ENCODE measurements around the gene ODAD4.

The ODAD4 gene

GRCh38 chr17:41976142-41976768 is 45.8 kb downstream of the ODAD4 start:
- Histone ChIP-seq H2AFZ (no peak overlapping the region), H3K36me3 (ENCODE audit: control insufficient read depth, insufficient read depth, low read length) (no peaks in the 10 kb centered on the region), H3K27me3 (ENCODE audit: control insufficient read depth, insufficient read depth, low read length) (no peaks in the 10 kb centered on the region), H3K79me2 (no peaks in the 10 kb centered on the region), H3K4me2 (ENCODE audit: low read length) (no peak overlapping the region), H3K27ac (no peak overlapping the region), H3K4me3 (ENCODE audit: low read depth, low read length) (no peak overlapping the region), H3K9me3 (ENCODE audit: control insufficient read depth, low read length) (no peaks in the 10 kb centered on the region), H3K9ac (no peak overlapping the region), H3K4me1 (no peaks in the 10 kb centered on the region)
- no peak for TF ChIP-seq CTCF (IDR thresholded peaks at IDR 0.05)

- Histone ChIP-seq H3K4me1 (no peaks in the 10 kb centered on the region), H3K4me2 (ENCODE audit: low read length) (no peak overlapping the region), H2AFZ (no peak overlapping the region), H3K4me3 (ENCODE audit: low read depth, low read length) (no peak overlapping the region), H3K9ac (no peak overlapping the region), H3K36me3 (ENCODE audit: control insufficient read depth, insufficient read depth, low read length) (no peaks in the 10 kb centered on the region), H3K27ac (no peak overlapping the region), H3K9me3 (ENCODE audit: control insufficient read depth, low read length) (no peaks in the 10 kb centered on the region), H3K27me3 (ENCODE audit: control insufficient read depth, insufficient read depth, low read length) (no peaks in the 10 kb centered on the region), H3K79me2 (no peaks in the 10 kb centered on the region)
- TF ChIP-seq CTCF (IDR thresholded peaks at IDR 0.05), result no peak
Measured at GRCh38 chr17:41977991-41978390, 47.6 kb downstream of the ODAD4 start.

GRCh38 chr17:41982026-41982760 is 51.8 kb downstream of the ODAD4 start:
- Histone ChIP-seq H3K9me3 (ENCODE audit: control insufficient read depth, low read length) (no peaks in the 10 kb centered on the region), H3K79me2 (peaks cover 4% of the 10 kb centered on the region), H3K4me3 (ENCODE audit: low read depth, low read length) (no peak overlapping the region), H3K27ac (no peak overlapping the region), H3K4me2 (ENCODE audit: low read length) (no peak overlapping the region), H3K4me1 (no peaks in the 10 kb centered on the region), H3K27me3 (ENCODE audit: control insufficient read depth, insufficient read depth, low read length) (no peaks in the 10 kb centered on the region), H3K9ac (no peak overlapping the region), H2AFZ (no peak overlapping the region), H3K36me3 (ENCODE audit: control insufficient read depth, insufficient read depth, low read length) (no peaks in the 10 kb centered on the region)
- TF ChIP-seq CTCF (IDR thresholded peaks at IDR 0.05), result no peak

- Histone ChIP-seq H3K9ac (no peak overlapping the region), H3K27me3 (ENCODE audit: control insufficient read depth, insufficient read depth, low read length) (no peaks in the 10 kb centered on the region), H2AFZ (no peak overlapping the region), H3K36me3 (ENCODE audit: control insufficient read depth, insufficient read depth, low read length) (no peaks in the 10 kb centered on the region), H3K9me3 (ENCODE audit: control insufficient read depth, low read length) (no peaks in the 10 kb centered on the region), H3K4me2 (ENCODE audit: low read length) (no peak overlapping the region), H3K4me1 (no peaks in the 10 kb centered on the region), H3K79me2 (peaks cover 4% of the 10 kb centered on the region), H3K4me3 (ENCODE audit: low read depth, low read length) (no peak overlapping the region), H3K27ac (no peak overlapping the region)
- TF ChIP-seq CTCF (IDR thresholded peaks at IDR 0.05), result no peak
Measured at GRCh38 chr17:41984454-41984853, 54.0 kb downstream of the ODAD4 start.

GRCh38 chr17:41985919-41986318 is 55.5 kb downstream of the ODAD4 start:
- Histone ChIP-seq H3K4me3 (ENCODE audit: low read depth, low read length) (no peak overlapping the region), H3K36me3 (ENCODE audit: control insufficient read depth, insufficient read depth, low read length) (no peaks in the 10 kb centered on the region), H3K9me3 (ENCODE audit: control insufficient read depth, low read length) (no peaks in the 10 kb centered on the region), H3K9ac (no peak overlapping the region), H3K4me1 (no peaks in the 10 kb centered on the region), H3K79me2 (peaks cover 4% of the 10 kb centered on the region), H2AFZ (no peak overlapping the region), H3K4me2 (ENCODE audit: low read length) (no peak overlapping the region), H3K27me3 (ENCODE audit: control insufficient read depth, insufficient read depth, low read length) (no peaks in the 10 kb centered on the region), H3K27ac (no peak overlapping the region)
- no peak for TF ChIP-seq CTCF (IDR thresholded peaks at IDR 0.05)

Data from parathyroid adenoma (tissue), 2 donors.